ENCODE data around the gene C1QB. TPM values are rescaled to one million over a fixed set of nuclear protein-coding genes. Genes with fewer than 3 reads are reported as not detected.

C1QB gene
- total and polyA plus RNA-seq, 9 of the 15 experiments (the other 6 are each of a cell fraction or from before 2014, with no cell fraction given), result 0.55 TPM; not detected in 8

DNA sequence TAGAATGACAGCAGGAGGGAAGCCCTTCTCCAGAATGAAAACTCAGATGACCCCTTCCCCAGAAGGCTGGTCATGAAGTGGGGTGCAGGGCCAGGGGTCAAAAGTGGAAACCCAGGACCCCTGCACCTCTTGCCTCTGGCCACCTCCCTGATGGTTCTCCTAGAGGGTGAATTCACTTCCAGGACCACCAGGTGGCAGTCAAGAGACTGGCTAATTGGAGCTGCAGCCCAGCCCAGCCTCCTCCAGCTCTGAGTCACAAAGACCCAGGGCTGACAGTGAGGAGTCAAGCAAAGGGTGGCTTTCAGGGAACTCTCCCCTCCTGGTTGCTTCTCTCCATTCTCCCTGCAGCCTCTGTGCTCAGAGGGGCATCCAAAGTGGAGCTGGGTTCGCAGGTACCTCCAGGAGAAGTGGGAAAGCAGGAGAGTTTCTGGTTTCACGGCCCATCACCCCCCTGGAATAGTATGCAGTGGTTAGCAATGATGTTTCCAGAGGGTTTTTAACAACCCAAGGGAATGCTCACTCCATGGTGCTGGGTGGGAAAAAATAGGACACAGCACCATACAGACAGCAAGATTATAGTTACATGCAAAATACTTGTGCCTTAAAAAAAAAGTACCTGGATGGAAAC is 51.5 kb downstream of the C1QB start (continued):
- TF ChIP-seq STAG1 (CRISPR knock-in tag; IDR thresholded peaks at IDR 0.05; ENCODE audit: borderline replicate concordance) (peak; percentile 34; the same call in 1 of the 2 replicates), RAD21 (CRISPR knock-in tag; conservative IDR thresholded peaks at IDR 0.05 in 1 of 2, IDR thresholded peaks at IDR 0.05 in 1 of 2) (peak; percentile 74 to 90), JUND (IDR thresholded peaks at IDR 0.05; ENCODE audit: borderline replicate concordance, low read depth, low read length) (peak; percentile 68), JUND (tag; IDR thresholded peaks at IDR 0.05; ENCODE audit: borderline replicate concordance, low read depth, low read length) (peak; percentile 11; the same call in 1 of the 3 replicates), SRF (CRISPR knock-in tag; IDR thresholded peaks at IDR 0.05) (peak in 1 of 2 experiments; percentile 30; a peak in 1 of 4 replicates), PHTF2 (CRISPR knock-in tag; IDR thresholded peaks at IDR 0.05) (no peak), SMC3 (conservative IDR thresholded peaks at IDR 0.05; ENCODE audit: insufficient read depth, low read depth, low read length) (peak; percentile 92)
- TF ChIP-seq, protein P1, sequence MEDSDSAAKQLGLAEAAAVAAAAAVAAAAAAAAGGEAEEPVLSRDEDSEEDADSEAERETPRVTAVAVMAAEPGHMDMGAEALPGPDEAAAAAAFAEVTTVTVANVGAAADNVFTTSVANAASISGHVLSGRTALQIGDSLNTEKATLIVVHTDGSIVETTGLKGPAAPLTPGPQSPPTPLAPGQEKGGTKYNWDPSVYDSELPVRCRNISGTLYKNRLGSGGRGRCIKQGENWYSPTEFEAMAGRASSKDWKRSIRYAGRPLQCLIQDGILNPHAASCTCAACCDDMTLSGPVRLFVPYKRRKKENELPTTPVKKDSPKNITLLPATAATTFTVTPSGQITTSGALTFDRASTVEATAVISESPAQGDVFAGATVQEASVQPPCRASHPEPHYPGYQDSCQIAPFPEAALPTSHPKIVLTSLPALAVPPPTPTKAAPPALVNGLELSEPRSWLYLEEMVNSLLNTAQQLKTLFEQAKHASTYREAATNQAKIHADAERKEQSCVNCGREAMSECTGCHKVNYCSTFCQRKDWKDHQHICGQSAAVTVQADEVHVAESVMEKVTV (CRISPR knock-in tag; IDR thresholded peaks at IDR 0.05), result peak; percentile 53; the same call in 1 of the 2 replicates
- TF ChIP-seq, protein P2, sequence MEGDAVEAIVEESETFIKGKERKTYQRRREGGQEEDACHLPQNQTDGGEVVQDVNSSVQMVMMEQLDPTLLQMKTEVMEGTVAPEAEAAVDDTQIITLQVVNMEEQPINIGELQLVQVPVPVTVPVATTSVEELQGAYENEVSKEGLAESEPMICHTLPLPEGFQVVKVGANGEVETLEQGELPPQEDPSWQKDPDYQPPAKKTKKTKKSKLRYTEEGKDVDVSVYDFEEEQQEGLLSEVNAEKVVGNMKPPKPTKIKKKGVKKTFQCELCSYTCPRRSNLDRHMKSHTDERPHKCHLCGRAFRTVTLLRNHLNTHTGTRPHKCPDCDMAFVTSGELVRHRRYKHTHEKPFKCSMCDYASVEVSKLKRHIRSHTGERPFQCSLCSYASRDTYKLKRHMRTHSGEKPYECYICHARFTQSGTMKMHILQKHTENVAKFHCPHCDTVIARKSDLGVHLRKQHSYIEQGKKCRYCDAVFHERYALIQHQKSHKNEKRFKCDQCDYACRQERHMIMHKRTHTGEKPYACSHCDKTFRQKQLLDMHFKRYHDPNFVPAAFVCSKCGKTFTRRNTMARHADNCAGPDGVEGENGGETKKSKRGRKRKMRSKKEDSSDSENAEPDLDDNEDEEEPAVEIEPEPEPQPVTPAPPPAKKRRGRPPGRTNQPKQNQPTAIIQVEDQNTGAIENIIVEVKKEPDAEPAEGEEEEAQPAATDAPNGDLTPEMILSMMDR (IDR thresholded peaks at IDR 0.05 in 2 of 3, conservative IDR thresholded peaks at IDR 0.05 in 1 of 3; ENCODE audit: insufficient read depth in 2 of 3, low read depth in 1 of 3, low read length in 3 of 3), result peak; percentile 92 to 93 (median 93)

All from K562 (cell line).